ENCODE data around the gene TUBA4B.
"Not testable (repeated sequence)": the region's sequence is repeated elsewhere in the genome, so short reads cannot be mapped to it uniquely, and the experiment has no call there.

TUBA4B gene

GRCh38 chr2:219248845-219249202, 4.2 kb upstream of the TUBA4B start:
- DNase-seq (ENCODE audit: low read depth) = no peak

GRCh38 chr2:219249203-219249980, 3.7 kb upstream of the TUBA4B start:
- DNase-seq (ENCODE audit: low read depth) = peak; percentile 86

GRCh38 chr2:219250049-219250781, 2.8 kb upstream of the TUBA4B start:
- no peak for DNase-seq (ENCODE audit: low read depth)

GRCh38 chr2:219251656-219252055, 1.4 kb upstream of the TUBA4B start:
- DNase-seq (ENCODE audit: low read depth) = peak; percentile 47

- no peak for DNase-seq (ENCODE audit: low read depth)
These were observed 959 bp upstream of the TUBA4B start for GRCh38 chr2:219252084-219252483.

- DNase-seq (ENCODE audit: low read depth) = no peak
These were observed 508 bp upstream of the TUBA4B start for GRCh38 chr2:219252570-219252899.

- DNase-seq (ENCODE audit: low read depth) = peak; percentile 73
These were observed 928 bp downstream of the TUBA4B start, which contains the start of gene TUBA4A for GRCh38 chr2:219253753-219254589. Gene TUBA4A, minus strand, starts transcription at chr2:219253918. Its CDS starts 60 bp downstream, at chr2:219253858.

GRCh38 chr2:219254590-219255201, 1.7 kb downstream of the TUBA4B start:
- DNase-seq (ENCODE audit: low read depth) = peak; percentile 15

- DNase-seq (ENCODE audit: low read depth) = not testable (repeated sequence)
These were observed 5.9 kb downstream of the TUBA4B start for GRCh38 chr2:219258942-219259341.

- DNase-seq (ENCODE audit: low read depth) = no peak
These were observed 8.2 kb downstream of the TUBA4B start for GRCh38 chr2:219261024-219261855.

GRCh38 chr2:219266232-219266631, 13.2 kb downstream of the TUBA4B start:
- no peak for DNase-seq (ENCODE audit: low read depth)

- no peak for DNase-seq (ENCODE audit: low read depth)
These were observed 13.8 kb downstream of the TUBA4B start for GRCh38 chr2:219266886-219267285.

GRCh38 chr2:219268294-219268693, 15.3 kb downstream of the TUBA4B start:
- no peak for DNase-seq (ENCODE audit: low read depth)

- no peak for DNase-seq (ENCODE audit: low read depth)
These were observed 16.5 kb downstream of the TUBA4B start for GRCh38 chr2:219269362-219270054.

- DNase-seq (ENCODE audit: low read depth) = no peak
These were observed 17.0 kb downstream of the TUBA4B start for GRCh38 chr2:219270055-219270372.

GRCh38 chr2:219271021-219271420, 18.0 kb downstream of the TUBA4B start:
- DNase-seq (ENCODE audit: low read depth) = no peak

GRCh38 chr2:219272356-219272755, 19.3 kb downstream of the TUBA4B start:
- DNase-seq (ENCODE audit: low read depth) = no peak

GRCh38 chr2:219272995-219273394, 20.0 kb downstream of the TUBA4B start:
- DNase-seq (ENCODE audit: low read depth) = peak; percentile 46

- DNase-seq (ENCODE audit: low read depth) = peak; percentile 55
These were observed 20.9 kb downstream of the TUBA4B start for GRCh38 chr2:219273937-219274336.

- DNase-seq (ENCODE audit: low read depth) = peak; percentile 91
These were observed 21.4 kb downstream of the TUBA4B start for GRCh38 chr2:219274361-219274921.

Data from EH (cell line).